ENCODE data around the gene STX2.
"Not testable (repeated sequence)": the region's sequence is repeated elsewhere in the genome, so short reads cannot be mapped to it uniquely, and the experiment has no call there.

The STX2 gene
- long read RNA-seq, donor 1, partial matches to known transcripts, result 6 of 10 reads
- long read RNA-seq, donor 1, other reads (novel, unspliced or antisense), result 0 of 10 reads
- long read RNA-seq, donor 2, result 0 reads
- long read RNA-seq, donor 3, partial matches to known transcripts, result 0 of 2 reads
- long read RNA-seq, donor 3, other reads (novel, unspliced or antisense), result 0 of 2 reads
- long read RNA-seq, donor 4, partial matches to known transcripts, result 0 of 8 reads
- long read RNA-seq, donor 4, other reads (novel, unspliced or antisense), result 0 of 8 reads
- long read RNA-seq, donor 5, partial matches to known transcripts, result 0 of 4 reads
- long read RNA-seq, donor 5, other reads (novel, unspliced or antisense), result 0 of 4 reads
- long read RNA-seq, donor 6, partial matches to known transcripts, result 0 of 2 reads
- long read RNA-seq, donor 6, other reads (novel, unspliced or antisense), result 0 of 2 reads
- long read RNA-seq, donor 7, partial matches to known transcripts, result 10 of 18 reads
- long read RNA-seq, donor 7, other reads (novel, unspliced or antisense), result 0 of 18 reads
- long read RNA-seq, donor 8, partial matches to known transcripts, result 13 of 22 reads
- long read RNA-seq, donor 8, other reads (novel, unspliced or antisense), result 0 of 22 reads

DNA sequence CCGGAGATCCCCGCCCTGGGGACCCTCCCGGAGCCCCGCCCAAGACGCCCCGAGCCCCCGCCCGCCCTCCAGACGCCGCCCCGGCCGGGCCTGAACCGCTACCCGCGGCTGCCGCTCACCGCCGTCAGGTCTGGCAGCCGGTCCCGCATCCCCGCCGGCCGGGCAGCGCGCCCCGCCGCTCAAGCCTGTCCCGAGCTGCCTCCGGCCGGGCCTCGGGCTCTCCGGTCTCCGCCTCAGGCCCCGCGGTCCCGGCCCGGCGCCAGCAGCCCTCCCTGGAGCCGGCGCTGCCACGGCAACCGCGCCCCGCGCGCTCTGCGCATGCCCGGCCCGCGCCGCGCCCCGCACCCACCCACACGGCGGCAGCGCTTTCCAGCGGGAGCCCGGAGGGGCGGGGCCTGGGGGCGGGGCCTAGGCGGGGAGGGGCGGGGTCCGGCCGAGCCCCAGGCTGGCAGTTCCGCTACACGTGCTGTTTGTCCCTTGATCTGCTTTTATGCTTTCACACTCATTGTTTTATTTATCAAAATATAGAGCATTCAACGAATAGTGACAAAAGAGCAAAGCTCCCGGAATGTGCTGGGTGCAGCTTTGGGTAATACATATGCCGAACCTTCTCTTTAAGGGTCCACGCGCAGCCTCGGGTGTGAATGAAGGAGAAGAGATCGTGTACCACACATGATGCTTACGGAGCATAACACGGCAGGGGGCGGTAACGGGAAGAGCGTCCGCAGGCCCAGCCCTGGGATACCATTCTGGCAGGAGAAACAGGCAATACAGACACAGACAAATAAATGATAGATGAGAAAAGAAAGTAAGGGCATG is at the start of gene STX2:
Gene STX2 (minus strand): TSS at position 300 of the 819 bp plus-strand sequence. CDS start 151 bp downstream, at position 149.
- DNase-seq, result peak; percentile 79

DNA sequence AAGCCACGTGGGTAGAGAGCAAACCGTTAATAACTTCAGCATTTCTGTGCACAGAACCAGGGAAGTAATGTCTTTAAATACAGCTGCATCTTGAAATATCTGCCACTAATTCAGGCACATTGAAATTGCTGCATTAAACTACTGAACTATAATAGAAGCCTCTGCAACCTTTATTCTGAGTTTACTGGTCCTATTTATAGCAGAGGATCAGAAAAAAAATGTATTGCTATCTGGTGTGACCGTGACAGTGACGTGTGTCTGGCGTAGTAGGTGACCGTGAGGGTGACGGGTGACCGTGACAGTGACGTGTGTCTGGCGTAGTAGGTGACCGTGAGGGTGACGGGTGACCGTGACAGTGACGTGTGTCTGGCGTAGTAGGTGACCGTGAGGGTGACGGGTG is 48.1 kb upstream of the STX2 start:
- DNase-seq, result not testable (repeated sequence)

- DNase-seq, result no peak
Measured at GRCh38 chr12:130881548-130881947, 42.5 kb upstream of the STX2 start.

DNA sequence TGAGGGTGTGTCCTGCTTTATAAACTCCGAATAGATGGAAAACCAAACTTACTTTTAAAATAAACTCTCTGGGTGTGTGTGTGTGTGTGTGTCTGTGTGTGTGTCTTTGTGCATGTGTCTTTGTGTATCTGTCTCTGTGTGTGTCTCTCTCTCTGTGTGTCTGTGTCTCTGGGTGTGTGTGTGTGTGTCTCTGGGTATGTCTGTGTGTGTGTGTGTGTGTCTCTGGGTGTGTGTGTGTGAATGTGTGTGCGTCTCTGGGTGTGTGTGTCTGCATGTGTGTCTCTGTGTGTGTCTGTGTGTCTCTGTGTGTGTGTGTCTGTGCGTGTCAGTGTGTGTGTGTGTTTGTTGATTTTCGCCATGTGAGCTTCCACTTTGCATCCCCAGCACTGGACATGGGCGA is 42.0 kb upstream of the STX2 start:
- DNase-seq, result no peak

GRCh38 chr12:130880411-130880885 is 41.4 kb upstream of the STX2 start:
- peak; percentile 25 for DNase-seq

- peak; percentile 28 for DNase-seq
Measured at GRCh38 chr12:130879781-130880389, 40.8 kb upstream of the STX2 start.

DNA sequence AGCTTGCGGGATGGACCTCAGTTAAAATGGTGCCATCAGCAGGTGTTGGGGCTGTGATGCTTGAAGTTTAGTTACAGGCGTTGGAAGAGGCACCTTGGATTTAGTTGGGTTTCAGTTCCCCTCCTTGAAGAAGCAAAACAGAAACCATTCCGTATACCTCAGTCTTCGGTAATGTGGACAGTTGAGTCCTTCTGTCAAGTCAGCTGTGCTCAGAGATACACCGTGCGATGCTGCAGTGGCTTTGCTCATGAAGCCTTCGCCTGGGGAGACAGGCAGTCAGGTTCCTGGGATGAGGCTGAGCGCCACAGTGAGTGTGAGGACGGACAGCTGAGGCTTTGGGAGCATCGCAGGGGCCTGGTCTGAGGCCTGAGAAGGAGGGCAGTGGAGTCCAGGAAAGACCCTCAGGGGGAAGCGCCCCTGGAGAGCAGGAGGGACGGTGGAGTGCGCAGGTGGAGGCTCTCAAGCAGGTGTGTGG is 40.2 kb upstream of the STX2 start:
- DNase-seq, result no peak

- DNase-seq, result no peak
Measured at GRCh38 chr12:130878193-130879185, 39.4 kb upstream of the STX2 start.

DNA sequence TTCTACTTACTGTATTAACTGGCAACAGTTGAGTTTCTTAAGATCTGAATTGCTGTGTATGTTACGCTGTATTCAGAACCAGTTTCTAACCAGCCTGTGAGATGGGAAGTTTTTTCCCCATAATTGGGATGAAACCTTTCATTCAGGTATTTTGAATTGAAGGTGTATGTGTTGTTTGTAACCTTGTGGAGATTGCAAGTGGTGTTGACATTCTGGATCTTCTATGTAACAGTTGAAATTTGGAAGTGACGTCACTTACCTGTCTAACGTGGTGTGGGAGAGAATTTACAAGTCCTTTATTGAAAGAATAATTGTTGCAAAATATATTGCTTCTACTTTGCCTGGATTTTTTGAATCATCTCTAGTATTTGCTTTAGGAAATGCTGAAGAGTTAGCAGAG is 38.3 kb upstream of the STX2 start:
- no peak for DNase-seq

GRCh38 chr12:130876758-130877157 is 37.7 kb upstream of the STX2 start:
- no peak for DNase-seq

DNA sequence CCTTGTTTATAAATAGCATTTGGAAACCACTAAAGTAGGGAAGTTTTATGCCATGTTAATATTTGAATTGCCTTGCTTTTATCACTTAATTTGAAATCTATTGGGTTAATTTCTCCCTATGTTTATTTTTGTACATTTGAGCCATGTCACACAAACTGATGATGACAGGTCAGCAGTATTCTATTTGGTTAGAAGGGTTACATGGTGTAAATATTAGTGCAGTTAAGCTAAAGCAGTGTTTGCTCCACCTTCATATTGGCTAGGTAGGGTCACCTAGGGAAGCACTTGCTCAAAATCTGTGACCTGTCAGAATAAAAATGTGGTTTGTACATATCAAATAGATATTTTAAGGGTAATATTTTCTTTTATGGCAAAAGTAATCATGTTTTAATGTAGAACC is 37.2 kb upstream of the STX2 start:
- no peak for DNase-seq

DNA sequence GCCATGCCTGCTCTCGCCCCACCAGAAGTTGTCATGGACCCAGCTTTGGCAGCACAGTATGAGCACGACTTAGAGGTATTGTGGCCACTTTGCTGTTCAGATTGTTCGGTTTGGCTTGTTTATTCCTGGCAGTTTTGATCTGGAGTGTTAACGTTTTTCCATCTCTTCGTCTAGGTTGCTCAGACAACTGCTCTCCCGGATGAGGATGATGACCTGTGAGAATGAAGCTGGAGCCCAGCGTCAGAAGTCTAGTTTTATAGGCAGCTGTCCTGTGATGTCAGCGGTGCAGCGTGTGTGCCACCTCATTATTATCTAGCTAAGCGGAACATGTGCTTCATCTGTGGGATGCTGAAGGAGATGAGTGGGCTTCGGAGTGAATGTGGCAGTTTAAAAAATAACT is 36.7 kb upstream of the STX2 start:
- DNase-seq, result not testable (repeated sequence)

DNA sequence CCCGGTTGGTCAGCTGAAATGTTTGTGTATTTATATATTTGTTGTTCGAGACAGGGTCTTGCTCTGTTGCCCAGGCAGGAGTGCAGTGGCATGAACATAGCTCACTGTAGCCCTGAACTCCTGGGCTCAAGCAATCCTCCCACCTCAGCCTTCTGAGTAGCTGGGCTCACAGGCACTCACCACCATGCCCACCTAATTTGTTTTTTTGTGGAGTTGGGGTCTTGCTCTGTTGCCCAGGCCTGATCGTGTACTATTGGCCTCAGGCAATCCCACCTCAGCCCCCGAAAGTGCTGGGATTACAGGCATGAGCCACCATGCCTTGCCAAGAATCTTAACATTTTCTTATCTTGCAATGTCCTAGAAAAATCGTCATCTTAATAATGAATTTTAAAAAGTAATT is 36.1 kb upstream of the STX2 start:
- DNase-seq, result no peak

DNA sequence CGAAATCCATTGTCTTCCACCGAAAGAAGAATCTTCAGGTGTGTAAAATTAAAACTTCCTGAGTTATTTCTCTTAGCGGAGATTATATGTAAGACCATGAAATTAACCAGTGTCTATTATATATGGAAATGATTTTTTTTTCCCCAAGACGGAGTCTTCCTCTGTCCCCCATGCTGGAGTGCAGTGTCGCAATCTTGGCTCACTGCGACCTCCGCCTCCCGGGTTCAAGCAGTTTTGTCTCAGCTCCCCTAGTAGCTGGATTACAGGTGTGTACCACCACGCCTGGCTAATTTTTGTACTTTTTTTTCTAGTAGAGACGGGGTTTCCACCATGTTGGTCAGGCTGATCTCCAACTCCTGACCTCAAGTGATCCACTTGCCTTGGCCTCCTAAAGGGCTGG is 35.6 kb upstream of the STX2 start:
- DNase-seq, result no peak

DNA sequence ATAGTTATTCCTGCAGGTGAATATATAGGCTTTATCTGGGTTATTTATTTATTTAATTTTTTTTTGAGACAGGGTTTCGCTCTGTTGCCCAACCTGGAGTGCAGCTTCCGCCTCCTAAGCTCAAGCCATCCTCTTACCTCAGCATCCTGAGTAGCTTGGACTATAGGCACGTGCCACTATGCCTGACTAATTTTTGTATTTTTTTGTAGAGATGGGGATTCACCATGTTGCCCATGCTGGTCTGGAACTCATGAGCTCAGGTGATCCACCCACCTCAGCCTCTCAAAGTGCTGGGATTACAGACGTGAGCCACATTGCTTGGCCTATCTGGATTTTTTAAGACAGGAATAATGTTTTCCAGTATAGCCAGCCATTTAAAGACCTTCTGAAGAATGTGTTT is 34.8 kb upstream of the STX2 start:
- no peak for DNase-seq

DNA sequence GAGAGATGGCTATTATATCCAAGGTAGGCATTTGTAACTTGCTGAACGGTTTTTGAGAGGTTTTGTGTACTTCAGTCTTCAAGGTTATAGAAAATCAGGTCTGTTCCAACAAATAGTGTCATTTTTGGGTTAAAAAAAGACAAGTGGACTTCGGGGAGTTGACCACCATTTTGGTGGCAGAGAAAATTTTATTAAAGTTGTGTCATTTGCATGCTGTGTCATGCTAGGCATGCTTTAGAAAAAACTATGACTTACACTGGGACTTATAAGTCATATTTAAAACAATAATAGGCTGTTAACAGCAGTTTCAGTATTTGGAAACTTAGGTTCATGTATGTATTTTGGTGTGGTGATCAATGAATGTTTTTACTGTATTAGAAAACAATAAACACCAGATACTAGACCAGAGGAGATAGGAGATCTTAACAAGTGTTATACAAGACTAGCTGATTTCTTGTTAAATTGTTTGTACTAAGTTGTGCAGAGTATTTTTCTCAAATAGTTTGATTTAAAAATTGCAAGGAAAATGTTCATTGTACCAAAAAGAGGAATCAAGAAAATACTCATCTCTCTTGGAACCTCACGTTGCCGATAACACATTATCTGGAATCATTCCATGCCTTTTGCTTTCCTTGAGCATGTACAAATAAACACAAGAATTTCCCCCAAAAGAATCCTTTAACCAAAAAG is 34.2 kb upstream of the STX2 start:
- DNase-seq, result no peak

DNA sequence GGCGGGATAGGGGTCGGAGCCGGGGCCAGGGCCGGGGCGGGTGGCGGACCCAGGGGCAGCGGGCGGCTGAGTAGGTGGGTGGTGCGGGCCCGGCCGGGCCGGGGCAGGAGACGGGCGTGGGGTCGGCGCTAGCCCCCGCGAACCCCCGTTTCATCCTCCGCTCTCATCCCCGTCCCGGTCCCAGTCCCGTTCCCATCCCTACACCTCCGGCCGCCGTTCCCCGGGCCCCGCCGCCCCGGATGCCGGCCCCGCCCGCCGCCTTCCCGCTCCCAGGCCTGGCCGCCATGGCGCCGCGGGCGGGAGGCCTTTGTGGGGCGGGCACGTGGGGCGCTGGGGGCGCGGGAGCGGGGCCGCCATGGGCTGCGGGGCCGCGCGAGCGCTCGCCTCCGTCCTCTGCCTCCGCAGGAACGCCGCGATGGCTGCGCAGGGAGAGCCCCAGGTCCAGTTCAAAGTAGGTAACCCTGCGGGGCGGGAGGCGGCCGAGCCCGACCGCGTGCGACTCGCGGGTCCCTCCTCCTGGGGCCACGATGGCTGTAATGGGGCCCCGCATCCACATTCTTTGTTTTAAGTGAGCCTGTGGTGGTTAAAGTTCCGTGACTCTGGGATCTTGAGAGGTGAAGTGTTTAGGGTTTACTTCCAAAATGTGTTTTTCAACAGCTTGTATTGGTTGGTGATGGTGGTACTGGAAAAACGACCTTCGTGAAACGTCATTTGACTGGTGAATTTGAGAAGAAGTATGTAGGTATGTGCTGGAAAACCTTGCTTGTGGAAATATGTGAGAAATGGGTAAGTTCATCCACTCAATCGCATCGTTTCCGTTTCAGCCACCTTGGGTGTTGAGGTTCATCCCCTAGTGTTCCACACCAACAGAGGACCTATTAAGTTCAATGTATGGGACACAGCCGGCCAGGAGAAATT is 33.4 kb upstream of the STX2 start:
- peak; percentile 66 for DNase-seq

DNA sequence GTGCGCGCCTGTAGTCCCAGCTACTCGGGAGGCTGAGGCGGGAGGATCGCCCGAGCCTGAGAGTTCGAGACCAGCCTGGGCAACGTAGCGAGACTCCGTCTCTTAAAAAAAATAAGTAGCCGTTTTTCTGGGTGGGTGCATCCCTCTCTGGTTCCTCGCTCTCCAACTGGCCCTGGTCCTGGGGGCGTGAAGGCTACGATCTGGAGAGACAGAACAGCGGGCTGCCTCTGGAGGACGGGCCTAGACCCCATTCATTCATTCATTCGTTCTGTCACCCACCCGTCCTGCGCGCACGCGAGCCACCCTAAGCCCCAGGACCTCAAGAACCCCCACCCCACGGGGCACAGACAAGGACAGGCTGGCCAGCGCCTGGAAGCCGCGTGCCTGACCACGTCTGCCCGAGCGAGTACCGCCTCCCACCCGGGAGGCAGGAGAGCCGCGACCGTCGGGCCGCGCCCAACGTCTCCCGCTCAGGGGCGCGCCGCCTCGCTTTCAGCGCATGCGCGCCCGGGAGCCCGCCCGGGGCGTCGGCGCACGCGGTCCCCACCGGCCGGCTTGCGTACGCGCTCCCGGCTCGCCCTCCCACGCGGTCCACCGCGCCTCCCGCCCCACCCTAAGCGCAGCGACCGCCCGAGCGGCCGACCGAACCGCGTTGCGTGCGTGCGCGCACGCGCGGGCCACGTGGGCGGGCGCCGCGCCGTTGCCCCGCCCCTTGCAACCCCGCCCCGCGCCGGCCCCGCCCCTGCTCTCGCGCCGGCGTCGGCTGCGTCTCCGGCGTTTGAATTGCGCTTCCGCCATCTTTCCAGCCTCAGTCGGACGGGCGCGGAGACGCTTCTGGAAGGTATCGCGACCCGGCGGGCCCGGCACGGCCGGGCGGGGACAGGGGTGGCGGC is 32.5 kb upstream of the STX2 start, which contains the start of gene RAN:
Gene RAN (plus strand): TSS at position 781 of the 893 bp plus-strand sequence. CDS start 528 bp downstream, outside the sequence.
- peak; percentile 80 for DNase-seq

All from right kidney (tissue), 9 donors.